ENCODE data around the gene AGPAT3.

DNA sequence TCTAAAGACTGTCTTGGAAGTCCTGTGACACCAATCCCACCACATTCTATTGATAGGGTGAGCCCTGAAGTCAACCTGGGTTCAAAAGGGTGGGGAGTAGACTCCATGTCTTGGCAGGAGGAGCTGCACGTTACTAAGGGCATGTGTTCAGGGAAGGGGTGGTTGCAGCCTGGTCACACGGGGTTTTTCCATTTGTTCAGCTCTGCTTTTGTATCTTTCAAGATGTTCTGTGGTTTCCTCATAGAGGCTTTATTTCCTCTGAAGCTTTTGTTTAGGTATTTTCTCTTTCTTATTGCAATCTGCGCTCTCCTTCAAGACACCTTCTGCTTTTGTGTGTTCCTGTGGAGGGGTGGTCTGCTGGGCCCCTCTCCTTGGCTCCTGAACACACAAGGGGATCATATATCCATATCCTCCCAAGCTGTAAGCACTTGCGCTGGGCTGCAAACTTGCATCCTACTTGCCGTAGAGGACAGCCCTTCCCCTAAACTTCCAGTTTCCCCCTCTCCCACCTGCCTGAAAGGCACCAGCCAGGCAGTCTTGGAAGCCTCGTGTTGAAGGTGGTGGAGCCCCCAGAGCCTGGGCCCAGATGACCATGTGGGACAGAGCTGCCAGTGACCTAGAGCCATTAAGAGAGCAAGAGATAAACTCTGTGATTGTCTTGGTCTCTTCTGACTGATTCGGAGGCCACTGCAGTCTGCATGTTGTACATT is 84.6 kb downstream of the AGPAT3 start:
- TF ChIP-seq CTCF (IDR thresholded peaks at IDR 0.05) (no peak), EP300 (IDR thresholded peaks at IDR 0.05) (no peak), POLR2A (IDR thresholded peaks at IDR 0.05) (no peak)

Data from upper lobe of left lung (tissue), 4 donors.